Mesodermal cell (in vitro differentiated cells): ENCODE results near the gene MACC1.

Experiments used
- H3K27ac ChIP-seq: 2 replicates; pipeline ENCODE4 v1.7.0; 2013; ENCODE audit warnings: mild to moderate bottlenecking, low read depth, low read length, moderate library complexity; ENCODE audit not compliant: severe bottlenecking
- H3K36me3 ChIP-seq: 2 replicates; pipeline ENCODE4 v1.7.1; 2013; ENCODE audit warnings: mild to moderate bottlenecking, low read length, moderate library complexity; ENCODE audit not compliant: control insufficient read depth, insufficient read depth
- H3K4me1 ChIP-seq: one replicate; pipeline ENCODE4 v1.7.1; 2013; ENCODE audit warnings: mild to moderate bottlenecking, low read length; ENCODE audit not compliant: insufficient read depth, control insufficient read depth, poor library complexity, severe bottlenecking
- H3K4me3 ChIP-seq: 2 replicates; pipeline ENCODE4 v1.7.0; 2013; ENCODE audit warnings: low read length, control low read depth, mild to moderate bottlenecking; ENCODE audit not compliant: insufficient read depth, poor library complexity, severe bottlenecking; ENCODE audit errors: extremely low read depth
- H3K9me3 ChIP-seq: 2 replicates; pipeline ENCODE4 v1.7.1; 2013; ENCODE audit warnings: mild to moderate bottlenecking, low read length, moderate library complexity; ENCODE audit not compliant: control insufficient read depth
- WGBS, 2 experiments: methylation state at CpG; one replicate each; pipeline ENCODE4 v1.1.5; 2013; ENCODE audit warnings: missing lambda C conversion rate in 2 of 2; ENCODE audit not compliant: insufficient coverage in 2 of 2; 5-methylcytosine and 5-hydroxymethylcytosine counted together

Gene MACC1

GRCh38 chr7:20176578-20177242 is 40.5 kb downstream of the MACC1 start:
- Histone ChIP-seq H3K9me3 (no peaks in the 10 kb centered on the region), H3K4me3 (no peak overlapping the region), H3K4me1 (no peaks in the 10 kb centered on the region), H3K27ac (no peak overlapping the region), H3K36me3 (no peaks in the 10 kb centered on the region)
- WGBS, 2 experiments: 72% methylated on average over 2 of the region's 6 CpGs; no CpG with 5 or more reads in 1 of the 2 experiments

GRCh38 chr7:20173828-20174227 is 43.4 kb downstream of the MACC1 start:
- Histone ChIP-seq H3K9me3 (no peaks in the 10 kb centered on the region), H3K27ac (no peak overlapping the region), H3K4me1 (no peaks in the 10 kb centered on the region), H3K36me3 (no peaks in the 10 kb centered on the region), H3K4me3 (no peak overlapping the region)
- 80% methylated on average over 2 of the region's 2 CpGs; no CpG with 5 or more reads in 1 of the 2 experiments for WGBS, 2 experiments

- H3K27ac ChIP-seq: no peak overlapping the region
- no peaks in the 10 kb centered on the region for H3K4me1 ChIP-seq
- H3K4me3 ChIP-seq: no peak overlapping the region
- H3K36me3 ChIP-seq: no peaks in the 10 kb centered on the region
- H3K9me3 ChIP-seq: no peaks in the 10 kb centered on the region
- WGBS, 2 experiments: no CpG with 5 or more reads among the region's 3 CpGs
These were observed 44.3 kb downstream of the MACC1 start for GRCh38 chr7:20172736-20173334.

- no peak overlapping the region for H3K27ac ChIP-seq
- H3K9me3 ChIP-seq: no peaks in the 10 kb centered on the region
- H3K4me3 ChIP-seq: no peak overlapping the region
- H3K4me1 ChIP-seq: no peaks in the 10 kb centered on the region
- no CpG with 5 or more reads among the region's 2 CpGs for WGBS, 2 experiments
- H3K36me3 ChIP-seq: no peaks in the 10 kb centered on the region
These were observed 46.6 kb downstream of the MACC1 start for GRCh38 chr7:20170633-20171032.

- 86 to 92% methylated on average over 1 of the region's 1 CpG for WGBS, 2 experiments
- H3K4me3 ChIP-seq: no peak overlapping the region
These were observed 52.1 kb downstream of the MACC1 start for GRCh38 chr7:20165146-20165510.

GRCh38 chr7:20164425-20165145 is 52.6 kb downstream of the MACC1 start:
- Histone ChIP-seq H3K36me3 (no peaks in the 10 kb centered on the region), H3K27ac (no peak overlapping the region), H3K4me3 (no peak overlapping the region), H3K9me3 (no peaks in the 10 kb centered on the region), H3K4me1 (no peaks in the 10 kb centered on the region)
- WGBS, 2 experiments: 89 to 100% methylated on average over 1 to 2 of the region's 6 CpGs

More at GRCh38 chr7:20165146-20165510, 52.1 kb downstream of the MACC1 start:
- Histone ChIP-seq H3K36me3 (no peaks in the 10 kb centered on the region), H3K4me1 (no peaks in the 10 kb centered on the region), H3K9me3 (no peaks in the 10 kb centered on the region), H3K27ac (no peak overlapping the region)

- H3K27ac ChIP-seq: no peak overlapping the region
- WGBS, 2 experiments: no CpG with 5 or more reads among the region's 1 CpG
- no peaks in the 10 kb centered on the region for H3K4me1 ChIP-seq
- H3K36me3 ChIP-seq: no peaks in the 10 kb centered on the region
- no peaks in the 10 kb centered on the region for H3K9me3 ChIP-seq
- no peak overlapping the region for H3K4me3 ChIP-seq
These were observed 54.5 kb downstream of the MACC1 start for GRCh38 chr7:20162665-20163064.

GRCh38 chr7:20159226-20159747 is 57.9 kb downstream of the MACC1 start:
- Histone ChIP-seq H3K4me3 (no peak overlapping the region), H3K4me1 (no peaks in the 10 kb centered on the region), H3K36me3 (no peaks in the 10 kb centered on the region), H3K9me3 (no peaks in the 10 kb centered on the region), H3K27ac (no peak overlapping the region)
- 98 to 100% methylated on average over 1 to 4 of the region's 6 CpGs for WGBS, 2 experiments

- no CpG with 5 or more reads among the region's 1 CpG for WGBS, 2 experiments
These were observed 58.5 kb downstream of the MACC1 start for GRCh38 chr7:20158684-20159083.

GRCh38 chr7:20157456-20157855 is 59.7 kb downstream of the MACC1 start:
- H3K4me1 ChIP-seq: peaks cover 2% of the 10 kb centered on the region
- 83% methylated on average over 1 of the region's 3 CpGs; no CpG with 5 or more reads in 1 of the 2 experiments for WGBS, 2 experiments
- H3K27ac ChIP-seq: no peak overlapping the region
- H3K36me3 ChIP-seq: no peaks in the 10 kb centered on the region
- H3K4me3 ChIP-seq: no peak overlapping the region
- H3K9me3 ChIP-seq: no peaks in the 10 kb centered on the region

More at GRCh38 chr7:20158684-20159083, 58.5 kb downstream of the MACC1 start:
- Histone ChIP-seq H3K27ac (no peak overlapping the region), H3K36me3 (no peaks in the 10 kb centered on the region), H3K4me1 (no peaks in the 10 kb centered on the region), H3K9me3 (no peaks in the 10 kb centered on the region), H3K4me3 (no peak overlapping the region)
